ENCODE measurements around the gene ATP1A1.

The ATP1A1 gene

DNA sequence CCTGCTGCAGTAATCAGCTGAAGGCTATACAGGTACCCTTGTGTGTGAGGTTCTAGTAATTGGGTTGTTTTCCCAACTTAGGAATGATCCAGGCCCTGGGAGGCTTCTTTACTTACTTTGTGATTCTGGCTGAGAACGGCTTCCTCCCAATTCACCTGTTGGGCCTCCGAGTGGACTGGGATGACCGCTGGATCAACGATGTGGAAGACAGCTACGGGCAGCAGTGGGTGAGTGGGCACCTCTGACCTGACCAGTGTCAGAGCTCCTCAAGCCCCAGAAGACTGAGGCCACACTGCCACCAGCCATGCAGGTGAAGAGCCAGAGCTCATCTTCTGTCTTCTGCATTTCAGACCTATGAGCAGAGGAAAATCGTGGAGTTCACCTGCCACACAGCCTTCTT lies 27.7 kb downstream of the ATP1A1 start:
- H3K4me3 ChIP-seq (ENCODE audit: low read depth, low read length), result no peak overlapping the region
- H3K36me3 ChIP-seq (ENCODE audit: control insufficient read depth in 2 of 2, insufficient read depth in 1 of 2, low read length in 2 of 2), result peaks cover 20 to 100% of the 10 kb centered on the region in 2 experiments
- H3K4me1 ChIP-seq (ENCODE audit: control insufficient read depth, insufficient read depth, low read length), result no peaks in the 10 kb centered on the region
- no peaks in the 10 kb centered on the region for H3K9me3 ChIP-seq (ENCODE audit: control insufficient read depth, insufficient read depth, low read depth, low read length)
- H3K27ac ChIP-seq (ENCODE audit: extremely low read depth, low read depth, low read length), result no peak overlapping the region
- no peak for TF ChIP-seq ZNF777 (tag by site-specific recombination; IDR thresholded peaks at IDR 0.05; ENCODE audit: borderline replicate concordance)
- no peak for TF ChIP-seq ZNF558 (tag by site-specific recombination; IDR thresholded peaks at IDR 0.05)
- no peak for TF ChIP-seq ZNF175 (tag by site-specific recombination; IDR thresholded peaks at IDR 0.05)
- no peak for TF ChIP-seq MZF1 (tag by site-specific recombination; IDR thresholded peaks at IDR 0.05; ENCODE audit: borderline replicate concordance)
- TF ChIP-seq ZFP69B (tag by site-specific recombination; IDR thresholded peaks at IDR 0.05), result no peak
- TF ChIP-seq ZNF670 (tag by site-specific recombination; IDR thresholded peaks at IDR 0.05; ENCODE audit: low read depth), result no peak
- no peak for TF ChIP-seq ZNF473 (tag by site-specific recombination; IDR thresholded peaks at IDR 0.05)
- TF ChIP-seq FEZF1 (tag by site-specific recombination; IDR thresholded peaks at IDR 0.05), result no peak
- TF ChIP-seq ZNF174 (tag by site-specific recombination; IDR thresholded peaks at IDR 0.05), result no peak
- no peak for TF ChIP-seq RBAK (tag by site-specific recombination; IDR thresholded peaks at IDR 0.05)
- TF ChIP-seq ZBTB10 (tag by site-specific recombination; IDR thresholded peaks at IDR 0.05), result no peak
- no peak for TF ChIP-seq ZNF391 (tag by site-specific recombination; IDR thresholded peaks at IDR 0.05; ENCODE audit: borderline replicate concordance, low read depth)
- TF ChIP-seq ZNF626 (tag by site-specific recombination; IDR thresholded peaks at IDR 0.05), result no peak
- TF ChIP-seq ZNF19 (tag by site-specific recombination; IDR thresholded peaks at IDR 0.05; ENCODE audit: low read depth), result no peak
- TF ChIP-seq ZNF114 (tag by site-specific recombination; IDR thresholded peaks at IDR 0.05), result no peak
- no peak for TF ChIP-seq EGR2 (tag by site-specific recombination; IDR thresholded peaks at IDR 0.05; ENCODE audit: low read depth)
- ChIA-PET POLR2A (no interaction called here), CTCF (interaction anchor here (0.6 to 1.6 kb wide), 2 partner anchors 85 to 262 kb away, joined by 3 to 5 read pairs; no protein-coding TSS in a partner anchor)

- Histone ChIP-seq H3K27ac (ENCODE audit: extremely low read depth, low read depth, low read length) (no peak overlapping the region), H3K4me3 (ENCODE audit: low read depth, low read length) (no peak overlapping the region), H3K9me3 (ENCODE audit: control insufficient read depth, insufficient read depth, low read depth, low read length) (no peaks in the 10 kb centered on the region), H3K4me1 (ENCODE audit: control insufficient read depth, insufficient read depth, low read length) (no peaks in the 10 kb centered on the region), H3K36me3 (ENCODE audit: control insufficient read depth in 2 of 2, insufficient read depth in 1 of 2, low read length in 2 of 2) (peaks cover 12 to 100% of the 10 kb centered on the region in 2 experiments)
- ChIA-PET POLR2A (no interaction called here), CTCF (interaction anchor here (0.7 to 1.6 kb wide), 2 partner anchors 84 to 173 kb away, joined by 5 to 6 read pairs; no protein-coding TSS in a partner anchor)
- TF ChIP-seq INSM2 (tag by site-specific recombination; IDR thresholded peaks at IDR 0.05) (no peak), ZNF350 (tag by site-specific recombination; IDR thresholded peaks at IDR 0.05) (no peak), KLF1 (tag by site-specific recombination; IDR thresholded peaks at IDR 0.05) (no peak), MZF1 (tag by site-specific recombination; IDR thresholded peaks at IDR 0.05; ENCODE audit: borderline replicate concordance) (no peak), ZNF248 (tag by site-specific recombination; IDR thresholded peaks at IDR 0.05) (no peak), HOXD13 (CRISPR knock-in tag; IDR thresholded peaks at IDR 0.05; ENCODE audit: borderline replicate concordance) (no peak), ZIC2 (tag by site-specific recombination; IDR thresholded peaks at IDR 0.05) (no peak), ZNF510 (tag by site-specific recombination; IDR thresholded peaks at IDR 0.05; ENCODE audit: insufficient replicate concordance) (no peak), ZNF140 (tag by site-specific recombination; IDR thresholded peaks at IDR 0.05) (no peak), KLF17 (tag by site-specific recombination; IDR thresholded peaks at IDR 0.05) (no peak), SCRT2 (tag by site-specific recombination; IDR thresholded peaks at IDR 0.05) (no peak), SETDB1 (IDR thresholded peaks at IDR 0.05; ENCODE audit: insufficient read length, low read length) (no peak)
These were observed 28.7 kb downstream of the ATP1A1 start for GRCh38 chr1:116401646-116402176.
